GM23248 (cell line): ENCODE measurements around the gene RBM28. TPM values are rescaled to one million over a fixed set of nuclear protein-coding genes. Genes with fewer than 3 reads are reported as not detected.

ENCODE experiments used
- DNase-seq: peaks from one replicate; pipeline ENCODE4 v3.0.0-alpha.2; 2015
- H2AFZ ChIP-seq: fragments of 200-600 bp; sonication (generic); 2 replicates; pipeline ENCODE4 v1.6.1; 2016; ENCODE audit warnings: antibody characterized with exemption
- H3F3A ChIP-seq: fragments of 200-600 bp; sonication (generic); 2 replicates; pipeline ENCODE4 v1.6.1; 2016; ENCODE audit warnings: mild to moderate bottlenecking, antibody characterized with exemption, mixed run types; ENCODE audit not compliant: insufficient read depth
- H3K27ac ChIP-seq: fragments of 200-600 bp; sonication (generic); 2 replicates; pipeline ENCODE4 v1.5.1; 2016; ENCODE audit warnings: mild to moderate bottlenecking
- H3K27me3 ChIP-seq: fragments of 200-600 bp; sonication (generic); replicated peaks from 2 replicates; pipeline ENCODE4 v1.6.1; 2016; ENCODE audit warnings: mild to moderate bottlenecking; ENCODE audit not compliant: insufficient read depth
- H3K36me3 ChIP-seq: fragments of 200-600 bp; sonication (generic); 2 replicates; pipeline ENCODE4 v1.6.1; 2016; ENCODE audit warnings: low read depth, mild to moderate bottlenecking
- H3K4me1 ChIP-seq: fragments of 200-600 bp; sonication (generic); 2 replicates; pipeline ENCODE4 v1.6.1; 2016; ENCODE audit warnings: mild to moderate bottlenecking; ENCODE audit not compliant: insufficient read depth
- H3K4me2 ChIP-seq: fragments of 200-600 bp; sonication (generic); one replicate; pipeline ENCODE4 v1.6.1; 2016; ENCODE audit warnings: mild to moderate bottlenecking; ENCODE audit not compliant: unreplicated experiment
- H3K4me3 ChIP-seq: fragments of 200-600 bp; sonication (generic); 2 replicates; pipeline ENCODE4 v1.5.1; 2016; ENCODE audit warnings: mild to moderate bottlenecking
- H3K79me2 ChIP-seq: fragments of 200-600 bp; sonication (generic); 2 replicates; pipeline ENCODE4 v1.6.1; 2016; ENCODE audit warnings: mild to moderate bottlenecking; ENCODE audit not compliant: insufficient read depth
- H3K9ac ChIP-seq: fragments of 200-600 bp; sonication (generic); 2 replicates; pipeline ENCODE4 v1.6.1; 2016; ENCODE audit warnings: mild to moderate bottlenecking
- H3K9me2 ChIP-seq: fragments of 200-600 bp; sonication (generic); 2 replicates; pipeline ENCODE4 v1.6.1; 2016; ENCODE audit warnings: mixed run types, mild to moderate bottlenecking, moderate library complexity; ENCODE audit not compliant: insufficient read depth
- H3K9me3 ChIP-seq: fragments of 200-600 bp; sonication (generic); one replicate; pipeline ENCODE4 v1.6.1; 2017; ENCODE audit warnings: low read depth
- H4K20me1 ChIP-seq: fragments of 200-600 bp; sonication (generic); 2 replicates; pipeline ENCODE4 v1.6.0; 2016; ENCODE audit not compliant: insufficient read depth
- EZH2 ChIP-seq: fragments of 200-600 bp; sonication (generic); IDR thresholded peaks from 2 replicates; pipeline ENCODE4 v1.6.1; 2018; ENCODE audit warnings: antibody characterized with exemption, mild to moderate bottlenecking; ENCODE audit not compliant: insufficient read depth, poor library complexity, severe bottlenecking
- EZH2phosphoT487 ChIP-seq: fragments of 200-600 bp; sonication (generic); IDR thresholded peaks from 2 replicates; pipeline ENCODE4 v1.6.1; 2018; ENCODE audit warnings: antibody characterized with exemption, moderate library complexity, mild to moderate bottlenecking, low read depth; ENCODE audit not compliant: insufficient read depth
- WGBS, 2 experiments: methylation state at CpG; one replicate each; pipeline ENCODE4 v1.1.6; 2015 to 2017; ENCODE audit warnings: low lambda C conversion rate in 2 of 2, low coverage in 1 of 2; ENCODE audit errors: missing lambda C conversion rate in 2 of 2; 5-methylcytosine and 5-hydroxymethylcytosine counted together
- in situ Hi-C: fragments of 300-500 bp; cut with MboI; formaldehyde crosslinking; loops from 2 replicates; pipeline ENCODE4 v1.15.0; 2020
- polyA plus RNA-seq: library from polyadenylated mRNA; unstranded; fragments of >200 nt; fragmentation: Nextera tagmentation; extraction: Ambion mirVana; gene quantifications from 2 replicates; pipeline ENCODE4 v1.2.1, GENCODE V29; 2016
- total RNA-seq: library from RNA; depleted of rRNA; stranded (reverse); fragments of >200 nt; shearing (Covaris generic); gene quantifications from 2 replicates; pipeline ENCODE4 v1.2.3, GENCODE V29; 2014

RBM28 gene
- total and polyA plus RNA-seq, 2 experiments from 2014 or later = 18.9 to 25.7 TPM

- no peak overlapping the region for H3K27ac ChIP-seq
- H4K20me1 ChIP-seq = no peaks in the 10 kb centered on the region
- H3K9me3 ChIP-seq = no peaks in the 10 kb centered on the region
- H3K4me3 ChIP-seq = no peak overlapping the region
- no peak overlapping the region for H3K4me2 ChIP-seq
- no peak for DNase-seq
- 94 to 100% methylated on average over 6 of the region's 6 CpGs for WGBS, 2 experiments
- no peaks in the 10 kb centered on the region for H3K79me2 ChIP-seq
- no peaks in the 10 kb centered on the region for H3F3A ChIP-seq
- no peak overlapping the region for H3K9ac ChIP-seq
- in situ Hi-C loops = no loop called here
- no peaks in the 10 kb centered on the region for H3K4me1 ChIP-seq
- peaks cover 32% of the 10 kb centered on the region for H3K36me3 ChIP-seq
- no peaks in the 10 kb centered on the region for H3K9me2 ChIP-seq
- no peak overlapping the region for H2AFZ ChIP-seq
- no peaks in the 10 kb centered on the region for H3K27me3 ChIP-seq
- TF ChIP-seq EZH2 (no peak), EZH2phosphoT487 (no peak)
Observed at GRCh38 chr7:128309124-128309523, 34.6 kb downstream of the RBM28 start.

DNA sequence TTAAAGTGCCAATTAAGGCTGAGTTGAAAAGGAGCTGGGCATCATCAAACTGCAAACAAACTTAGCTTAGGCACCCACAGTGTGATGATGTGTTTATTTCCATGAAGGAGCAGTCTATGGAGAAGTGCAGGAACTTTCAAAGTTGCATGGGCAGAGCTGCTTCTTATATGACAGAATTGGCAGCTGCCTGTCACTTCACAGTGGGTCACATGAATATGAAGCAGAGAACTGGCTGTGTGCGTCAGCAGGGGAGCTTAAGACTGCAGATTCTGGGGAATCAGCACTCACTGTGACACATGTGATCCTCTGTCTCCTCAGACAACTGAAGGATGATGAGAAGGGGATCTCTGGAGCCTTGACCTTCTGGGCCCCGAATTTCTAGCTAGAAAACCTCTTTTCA lies 36.6 kb downstream of the RBM28 start:
- Histone ChIP-seq H3F3A (no peaks in the 10 kb centered on the region), H3K9me3 (no peaks in the 10 kb centered on the region), H2AFZ (no peak overlapping the region), H3K36me3 (peaks cover 22% of the 10 kb centered on the region), H3K9me2 (no peaks in the 10 kb centered on the region), H3K4me1 (no peaks in the 10 kb centered on the region), H3K4me2 (no peak overlapping the region), H4K20me1 (no peaks in the 10 kb centered on the region), H3K79me2 (no peaks in the 10 kb centered on the region), H3K4me3 (no peak overlapping the region), H3K9ac (no peak overlapping the region), H3K27ac (no peak overlapping the region), H3K27me3 (no peaks in the 10 kb centered on the region)
- WGBS, 2 experiments = 91 to 94% methylated on average over 2 of the region's 2 CpGs
- no peak for DNase-seq
- no peak for TF ChIP-seq EZH2
- in situ Hi-C loops = no loop called here

DNA sequence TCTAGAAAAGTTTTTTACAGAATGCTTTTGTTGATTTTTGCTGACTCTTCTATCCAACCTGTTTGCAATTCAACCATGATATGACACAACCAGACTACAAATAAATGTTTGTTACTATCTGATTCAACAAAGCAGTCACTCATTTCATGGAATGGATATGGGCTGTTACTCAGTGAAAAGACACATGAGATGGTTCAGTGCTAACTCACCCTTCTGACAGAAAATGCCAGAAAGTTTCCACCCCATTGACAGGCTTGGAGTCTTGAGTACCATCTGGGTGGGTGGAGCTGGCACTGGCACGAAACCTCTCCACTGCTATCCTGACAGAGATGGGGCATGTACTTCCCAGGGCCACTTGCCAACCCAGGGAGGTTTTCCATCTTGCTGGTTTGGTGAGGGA lies 39.5 kb downstream of the RBM28 start:
- Histone ChIP-seq H2AFZ (no peak overlapping the region), H3K27ac (no peak overlapping the region), H3K9ac (no peak overlapping the region), H3K4me3 (no peak overlapping the region), H3K9me3 (no peaks in the 10 kb centered on the region), H4K20me1 (no peaks in the 10 kb centered on the region), H3K4me2 (no peak overlapping the region), H3F3A (no peaks in the 10 kb centered on the region), H3K9me2 (no peaks in the 10 kb centered on the region), H3K27me3 (no peaks in the 10 kb centered on the region), H3K4me1 (no peaks in the 10 kb centered on the region), H3K36me3 (0 out of 2 replicates have a peak, but pooled peaks cover 6% of the 10 kb centered on the region), H3K79me2 (no peaks in the 10 kb centered on the region)
- DNase-seq = no peak
- in situ Hi-C loops = no loop called here
- 100% methylated on average over 1 of the region's 1 CpG for WGBS, 2 experiments
- no peak for TF ChIP-seq EZH2phosphoT487
- TF ChIP-seq EZH2 = no peak

GRCh38 chr7:128303643-128304042 lies 40.1 kb downstream of the RBM28 start:
- no peaks in the 10 kb centered on the region for H3F3A ChIP-seq
- no peak for DNase-seq
- in situ Hi-C loops = no loop called here
- no peaks in the 10 kb centered on the region for H3K4me1 ChIP-seq
- TF ChIP-seq EZH2phosphoT487 (no peak), EZH2 (no peak)
- no peaks in the 10 kb centered on the region for H4K20me1 ChIP-seq
- 0 out of 2 replicates have a peak, but pooled peaks cover 6% of the 10 kb centered on the region for H3K36me3 ChIP-seq
- no peaks in the 10 kb centered on the region for H3K27me3 ChIP-seq
- H3K4me3 ChIP-seq = no peak overlapping the region
- H3K9ac ChIP-seq = no peak overlapping the region
- WGBS, 2 experiments = 81 to 82% methylated on average over 5 of the region's 5 CpGs
- no peak overlapping the region for H3K4me2 ChIP-seq
- no peak overlapping the region for H3K27ac ChIP-seq
- H3K9me3 ChIP-seq = no peaks in the 10 kb centered on the region
- no peak overlapping the region for H2AFZ ChIP-seq
- H3K9me2 ChIP-seq = no peaks in the 10 kb centered on the region
- H3K79me2 ChIP-seq = no peaks in the 10 kb centered on the region

GRCh38 chr7:128303133-128303532 lies 40.6 kb downstream of the RBM28 start:
- Histone ChIP-seq H3K9me3 (no peaks in the 10 kb centered on the region), H3K9ac (no peak overlapping the region), H3K4me1 (no peaks in the 10 kb centered on the region), H2AFZ (no peak overlapping the region), H3K4me3 (no peak overlapping the region), H3F3A (no peaks in the 10 kb centered on the region), H3K4me2 (no peak overlapping the region), H3K27me3 (no peaks in the 10 kb centered on the region), H3K36me3 (0 out of 2 replicates have a peak, but pooled peaks cover 6% of the 10 kb centered on the region), H3K9me2 (no peaks in the 10 kb centered on the region), H4K20me1 (no peaks in the 10 kb centered on the region), H3K27ac (no peak overlapping the region), H3K79me2 (no peaks in the 10 kb centered on the region)
- no peak for DNase-seq
- 89 to 96% methylated on average over 2 of the region's 2 CpGs for WGBS, 2 experiments
- in situ Hi-C loops = no loop called here
- no peak for TF ChIP-seq EZH2
